Measurements from ENCODE around the gene PHLPP1.
"Not testable (repeated sequence)": the region's sequence is repeated elsewhere in the genome, so short reads cannot be mapped to it uniquely, and the experiment has no call there.

The PHLPP1 gene

DNA sequence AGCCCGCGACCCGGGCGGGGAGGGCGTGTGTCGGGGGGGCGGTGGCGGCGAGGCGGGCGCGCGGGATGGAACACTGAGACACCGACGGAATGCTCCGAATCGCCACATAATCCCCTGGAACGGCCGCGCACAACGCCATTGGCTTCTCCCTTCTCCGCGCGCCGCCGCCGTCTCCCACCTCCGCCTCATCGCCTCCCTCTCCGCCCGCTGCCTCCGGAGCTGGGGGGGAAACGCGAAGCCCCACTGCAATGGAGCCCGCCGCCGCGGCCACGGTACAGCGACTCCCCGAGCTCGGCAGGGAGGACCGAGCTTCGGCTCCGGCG, at the start of gene PHLPP1:
Gene PHLPP1, plus strand, starts transcription at position 106 of the 323 bp plus-strand sequence. Its CDS starts 143 bp downstream, at position 249.
- DNase-seq = no peak

DNA sequence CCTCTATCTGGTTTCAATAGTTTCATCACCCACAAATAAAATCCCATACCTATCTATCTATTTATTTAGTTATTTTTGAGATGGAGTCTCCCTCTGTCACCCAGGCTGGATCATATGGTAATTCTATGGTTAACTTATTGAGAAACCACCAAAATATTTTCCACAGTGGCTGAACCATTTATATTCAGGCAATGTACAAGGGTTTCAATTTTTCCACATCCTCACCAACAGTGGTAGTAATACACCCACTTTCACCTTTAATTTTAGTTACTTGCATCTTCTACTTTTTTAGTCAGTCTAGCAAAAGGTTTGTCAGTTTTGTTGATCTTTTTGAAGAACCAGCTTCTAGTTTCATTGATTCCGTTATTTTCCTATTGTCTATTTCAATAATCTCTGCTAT, 46.1 kb upstream of the PHLPP1 start:
- no peak for DNase-seq

DNA sequence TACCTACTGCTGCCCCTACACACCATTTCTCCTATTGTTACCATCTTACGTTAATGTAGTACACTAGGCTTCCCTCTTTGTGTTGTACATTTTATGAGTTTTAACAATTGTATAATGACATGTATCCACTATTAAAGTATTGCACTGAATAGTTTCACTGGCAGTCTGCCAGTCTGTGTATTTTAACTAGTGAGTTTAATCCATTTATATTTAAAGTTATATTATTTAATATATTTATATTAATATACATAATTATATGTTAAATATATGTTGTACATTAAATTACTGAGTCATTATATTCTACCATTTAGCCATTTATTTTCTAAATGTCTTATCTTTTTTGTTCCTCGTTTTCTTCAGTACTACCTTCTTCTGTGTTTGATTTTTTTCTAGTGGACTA, 44.8 kb upstream of the PHLPP1 start:
- DNase-seq = no peak

DNA sequence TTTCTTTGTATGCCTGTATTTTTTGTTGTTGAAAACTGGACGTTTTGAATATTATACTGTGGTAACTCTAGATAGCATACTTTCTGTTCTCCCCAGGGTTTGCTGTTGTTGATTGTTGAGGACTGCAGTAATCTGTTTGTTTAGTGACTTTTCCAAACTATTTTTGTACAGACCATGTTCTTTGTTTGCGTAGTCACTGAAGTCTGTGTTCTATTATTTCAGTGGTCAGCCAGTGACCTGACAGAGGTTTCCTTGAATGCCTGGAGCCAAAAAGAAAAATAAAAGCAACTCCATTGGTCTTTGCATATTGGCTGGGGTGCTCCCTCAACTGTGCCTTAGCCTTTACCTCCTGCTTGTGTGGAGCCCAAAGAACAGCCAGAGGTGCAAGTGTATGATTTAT, 42.7 kb upstream of the PHLPP1 start:
- DNase-seq = no peak

DNA sequence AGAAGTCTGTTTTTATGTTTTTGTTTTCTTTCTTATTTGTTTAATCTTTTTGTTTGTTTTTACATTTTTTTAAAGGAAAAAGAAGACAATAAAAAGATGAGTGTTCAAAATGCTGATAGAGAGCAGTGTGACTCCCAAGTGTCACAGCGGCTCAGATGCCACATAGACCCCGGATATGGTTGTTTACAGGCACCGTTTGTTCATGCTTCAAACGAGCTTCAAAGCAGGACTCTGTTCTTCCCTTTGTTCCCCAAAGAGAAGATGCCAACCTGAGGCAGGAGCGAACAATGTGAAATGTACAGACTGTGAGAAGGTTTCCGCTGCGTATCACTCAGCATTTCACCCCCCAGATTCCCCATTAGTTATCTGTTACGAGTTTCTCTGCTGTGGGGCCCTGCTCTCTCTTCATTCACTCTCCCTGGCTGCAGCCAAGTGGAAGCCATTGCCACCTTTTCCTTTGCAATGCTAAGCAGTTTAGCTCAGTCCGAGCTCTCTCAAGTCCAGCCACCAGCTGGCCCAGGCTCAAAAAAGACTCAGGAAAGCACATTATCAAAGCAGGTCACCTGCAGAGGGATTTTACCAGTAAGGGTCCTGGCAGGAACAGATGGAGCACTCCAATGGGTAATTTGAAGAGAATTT, 36.4 kb upstream of the PHLPP1 start:
- DNase-seq = no peak

DNA sequence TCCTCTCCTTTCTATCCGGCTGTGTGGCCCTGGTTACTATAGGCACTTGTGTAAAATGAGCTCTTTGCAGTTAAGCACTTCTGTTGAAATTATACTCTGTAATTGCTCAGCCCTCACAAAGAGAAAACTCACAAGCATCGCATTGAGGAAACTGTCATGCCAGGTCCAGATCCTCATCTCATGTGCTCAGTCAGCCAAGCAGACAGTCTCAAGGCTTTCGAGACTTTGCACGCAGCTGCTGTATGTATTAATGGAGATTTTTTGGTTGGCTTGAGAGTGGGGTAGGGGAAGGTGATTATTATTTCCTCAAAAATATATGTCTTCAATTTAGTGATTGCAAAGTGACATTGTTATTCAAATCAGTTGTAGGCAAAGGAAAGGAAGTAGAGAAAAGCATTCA, 33.0 kb upstream of the PHLPP1 start:
- no peak for DNase-seq

DNA sequence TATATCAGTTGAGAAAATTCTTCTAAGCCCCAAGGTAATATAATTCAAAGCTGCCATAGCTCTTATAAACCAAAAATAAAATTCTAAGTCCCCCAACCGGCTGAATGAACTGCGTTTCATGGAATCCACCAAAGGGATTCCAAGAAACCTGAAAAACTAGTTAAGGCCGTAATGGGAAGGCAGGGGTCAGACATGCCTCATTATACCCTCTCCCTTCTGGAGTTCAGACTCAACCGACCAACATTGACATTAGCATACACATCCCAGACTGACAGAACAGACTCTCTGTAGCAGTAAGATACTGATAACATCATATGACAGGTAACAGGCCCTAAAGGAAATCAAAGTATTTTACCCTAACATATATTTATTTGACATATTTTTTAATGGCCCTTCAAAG, 31.4 kb upstream of the PHLPP1 start:
- DNase-seq = no peak

DNA sequence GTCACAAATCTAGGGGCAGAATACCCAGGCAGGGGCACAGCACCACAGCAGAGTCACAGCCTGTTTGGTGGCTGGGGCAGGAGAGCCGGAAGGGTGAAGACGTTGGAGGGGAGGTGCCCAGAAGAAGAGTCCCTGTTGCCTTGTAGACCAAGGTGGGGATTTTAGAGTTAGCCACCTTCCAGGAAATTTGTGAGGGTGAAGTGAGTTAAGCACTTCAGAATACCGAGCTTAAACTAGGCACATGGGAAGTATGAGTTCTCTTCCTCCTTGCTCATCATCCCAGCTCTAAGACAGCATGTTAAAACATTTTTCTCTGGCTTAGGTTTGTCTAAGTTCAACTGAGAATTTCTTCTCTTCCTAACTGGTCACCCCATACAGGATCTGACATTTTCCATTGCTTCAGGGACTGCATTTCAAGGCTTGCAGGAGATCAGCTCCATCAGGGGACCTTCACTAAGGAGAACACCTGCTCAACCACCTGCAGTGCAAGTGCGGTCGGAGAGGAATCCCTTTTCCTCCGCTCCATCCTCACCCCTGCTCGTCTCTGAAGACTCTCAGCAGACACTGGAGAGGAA, 26.5 kb upstream of the PHLPP1 start:
- no peak for DNase-seq

DNA sequence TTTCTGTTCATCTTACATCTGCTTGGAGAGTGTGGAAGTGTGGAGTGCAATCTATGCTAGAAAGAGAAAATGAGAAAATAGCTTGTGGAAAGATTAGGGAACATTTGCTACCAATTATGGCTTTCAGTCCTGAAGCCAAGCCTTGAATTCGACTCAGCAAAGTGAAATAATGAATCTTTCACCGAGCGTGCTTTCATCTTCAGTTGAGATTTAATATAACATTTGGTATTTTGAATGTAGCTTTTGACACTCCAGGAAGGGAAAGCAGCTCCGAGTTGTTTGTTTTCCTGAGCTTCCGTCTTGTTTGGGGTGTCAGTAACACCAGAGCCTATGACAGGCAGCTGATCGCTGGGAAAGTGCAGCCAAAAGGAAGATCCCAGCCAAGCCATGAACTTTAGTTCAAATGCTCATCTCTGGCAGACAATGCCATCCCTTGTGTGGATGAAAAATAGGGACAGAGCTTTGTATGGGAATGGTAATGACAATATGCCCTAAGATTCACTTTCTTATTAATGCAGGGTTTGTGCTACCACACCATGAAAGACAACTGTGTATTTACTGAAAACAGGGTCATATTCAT, 25.0 kb upstream of the PHLPP1 start:
- DNase-seq = no peak

DNA sequence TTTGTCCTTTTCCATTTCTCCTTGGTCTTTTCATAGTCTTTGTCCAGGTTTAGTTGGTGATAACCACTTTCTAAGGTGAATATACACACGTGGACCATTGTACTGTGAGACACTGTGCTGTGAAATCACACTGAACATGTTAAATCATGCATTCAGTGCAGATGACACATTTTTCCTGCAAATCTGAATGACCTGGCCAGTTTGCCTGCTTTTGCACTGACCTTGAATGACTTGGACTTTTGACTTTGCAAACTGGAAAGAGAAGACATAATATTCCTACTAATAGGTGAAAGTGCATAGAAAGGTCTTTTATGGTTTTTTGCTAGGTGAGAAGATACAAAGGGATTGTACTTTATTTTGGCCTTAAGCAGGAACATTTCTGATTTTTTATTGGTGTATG, 21.7 kb upstream of the PHLPP1 start:
- no peak for DNase-seq

DNA sequence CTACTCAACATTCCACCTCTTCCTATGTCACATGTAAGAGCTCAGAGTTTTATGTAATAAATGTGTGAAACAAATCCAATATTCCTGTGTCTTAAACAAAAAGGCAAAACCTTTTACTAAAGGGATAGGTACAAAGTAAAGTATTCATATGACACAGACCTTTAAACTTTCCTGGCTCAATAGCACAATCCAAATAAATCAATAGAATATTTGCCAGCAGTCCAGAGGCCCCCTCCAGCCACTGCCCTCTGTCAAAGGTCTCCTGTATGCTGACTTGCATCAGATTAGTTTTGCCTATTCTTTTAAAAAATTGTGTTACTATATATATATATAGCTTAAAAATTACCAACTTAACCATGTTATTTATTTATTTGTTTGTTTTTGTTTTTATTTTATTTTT, 17.7 kb upstream of the PHLPP1 start:
- DNase-seq = no peak

DNA sequence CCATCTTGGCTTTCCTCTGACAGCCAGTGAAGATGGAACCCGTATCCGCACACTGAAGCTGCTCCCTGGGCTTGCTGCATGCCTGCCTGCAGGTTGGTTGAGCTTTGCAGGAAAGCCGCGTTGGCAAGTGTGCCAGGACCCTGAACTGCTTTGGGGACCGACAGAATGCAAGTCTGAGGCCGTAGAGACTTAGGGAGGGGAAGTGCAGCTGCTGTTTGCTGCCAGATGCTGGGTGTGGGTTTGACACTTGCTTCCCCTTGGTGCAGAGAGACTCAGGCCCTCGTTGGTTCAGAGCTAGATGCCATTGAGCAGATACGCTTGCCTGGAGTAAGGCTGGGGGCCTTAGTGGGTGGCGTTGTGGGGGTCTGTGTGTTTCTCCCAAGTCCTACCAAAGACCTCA, 13.1 kb upstream of the PHLPP1 start:
- DNase-seq = no peak

DNA sequence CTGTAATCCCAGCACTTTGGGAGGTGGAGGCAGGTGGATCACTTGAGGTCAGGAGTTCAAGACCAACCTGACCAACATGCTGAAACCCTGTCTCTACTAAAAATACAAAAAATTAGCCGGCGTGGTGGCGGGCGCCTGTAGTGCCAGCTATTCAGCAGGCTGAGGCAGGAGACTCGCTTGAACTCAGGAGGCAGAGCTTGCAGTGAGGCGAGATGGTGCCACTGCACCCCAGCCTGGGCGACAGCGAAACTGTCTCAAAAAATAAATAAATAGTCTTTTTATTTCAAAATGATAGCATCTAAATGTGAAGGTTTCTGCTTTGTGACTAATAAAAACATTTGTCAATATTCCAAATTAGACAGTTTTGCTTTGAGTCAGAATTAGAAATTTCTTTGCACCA, 8.5 kb upstream of the PHLPP1 start:
- not testable (repeated sequence) for DNase-seq

DNA sequence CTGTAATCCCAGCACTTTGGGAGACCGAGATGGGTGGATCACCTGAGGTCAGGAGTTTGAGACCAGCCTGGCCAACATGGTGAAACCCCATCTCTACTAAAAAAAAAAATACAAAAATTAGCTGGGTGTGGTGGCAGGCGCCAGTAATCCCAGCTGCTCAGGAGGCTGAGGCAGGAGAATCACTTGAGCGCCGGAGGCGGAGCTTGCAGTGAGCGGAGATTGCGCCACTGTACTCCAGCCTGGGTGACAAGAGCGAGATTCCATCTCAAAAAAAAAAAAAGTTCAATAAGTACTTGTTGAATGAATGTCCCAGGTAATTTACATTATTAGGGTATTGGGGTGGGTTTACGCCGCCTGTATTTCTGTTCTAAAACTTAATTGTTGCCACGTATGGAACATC, 5.4 kb upstream of the PHLPP1 start:
- DNase-seq = not testable (repeated sequence)

DNA sequence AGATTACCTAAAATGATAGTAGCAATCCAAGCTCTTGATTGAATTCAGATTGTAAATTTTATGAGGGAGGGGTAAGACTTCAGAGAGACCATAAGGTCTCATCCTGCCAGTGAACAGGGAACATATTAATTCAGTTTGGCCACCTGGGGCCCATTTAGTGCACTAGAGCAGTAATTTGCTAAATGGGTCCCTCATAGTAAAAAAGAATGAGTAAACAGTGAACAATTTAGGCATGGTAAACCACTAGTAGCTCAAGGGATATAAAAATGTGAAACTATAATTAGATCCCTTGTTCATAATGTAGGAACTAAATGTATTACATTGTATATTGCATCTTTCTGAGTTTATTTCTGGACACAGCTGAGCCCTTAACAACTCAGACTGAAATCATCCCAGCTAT, 4.9 kb upstream of the PHLPP1 start:
- DNase-seq = no peak

DNA sequence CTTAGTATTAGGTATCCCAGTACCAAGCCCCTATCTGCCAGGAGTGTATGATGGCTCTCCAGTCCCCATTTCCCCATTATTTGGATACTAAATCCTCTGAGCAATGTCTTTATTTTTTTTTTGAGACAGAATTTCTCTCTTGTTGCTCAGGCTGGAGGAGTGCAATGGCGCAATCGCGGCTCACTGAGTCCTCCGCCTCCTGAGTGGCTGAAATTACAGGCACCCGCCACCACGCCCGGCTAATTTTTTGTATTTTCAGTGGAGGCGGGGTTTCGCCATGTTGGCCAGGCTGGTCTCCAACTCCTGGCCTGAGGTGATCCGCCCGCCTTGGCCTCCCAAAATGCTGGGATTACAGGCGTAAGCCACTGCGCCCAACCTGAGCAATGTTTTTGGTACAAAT, 3.6 kb upstream of the PHLPP1 start:
- DNase-seq = no peak

DNA sequence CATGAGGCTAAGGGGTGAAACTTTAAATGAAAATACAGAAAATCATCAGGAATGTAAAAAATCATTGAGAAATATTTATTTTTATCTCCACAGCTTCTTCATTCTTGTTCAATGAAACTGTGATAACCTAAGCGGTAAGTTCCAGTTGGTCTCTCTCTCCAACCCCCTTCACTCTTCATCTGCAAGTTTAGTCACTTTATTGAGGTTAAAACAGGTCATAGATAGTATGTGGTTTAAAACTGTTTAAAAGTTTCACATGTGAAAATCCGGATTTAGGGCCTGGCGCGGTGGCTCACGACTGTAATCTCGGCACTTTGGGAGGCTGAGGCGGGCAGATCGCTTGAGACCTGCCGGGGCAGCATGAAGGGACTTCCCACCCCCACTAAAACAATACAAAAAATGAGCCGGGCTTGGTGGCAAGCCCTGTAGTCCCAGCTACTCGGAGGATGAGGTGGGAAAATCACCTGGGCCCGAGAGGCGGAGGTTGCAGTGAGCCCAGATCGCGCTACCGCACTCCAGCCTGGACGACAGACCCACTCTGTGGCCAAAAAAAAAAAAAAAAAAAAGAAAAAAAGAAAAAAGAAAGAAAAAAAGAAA, 1.6 kb upstream of the PHLPP1 start:
- DNase-seq = no peak

DNA sequence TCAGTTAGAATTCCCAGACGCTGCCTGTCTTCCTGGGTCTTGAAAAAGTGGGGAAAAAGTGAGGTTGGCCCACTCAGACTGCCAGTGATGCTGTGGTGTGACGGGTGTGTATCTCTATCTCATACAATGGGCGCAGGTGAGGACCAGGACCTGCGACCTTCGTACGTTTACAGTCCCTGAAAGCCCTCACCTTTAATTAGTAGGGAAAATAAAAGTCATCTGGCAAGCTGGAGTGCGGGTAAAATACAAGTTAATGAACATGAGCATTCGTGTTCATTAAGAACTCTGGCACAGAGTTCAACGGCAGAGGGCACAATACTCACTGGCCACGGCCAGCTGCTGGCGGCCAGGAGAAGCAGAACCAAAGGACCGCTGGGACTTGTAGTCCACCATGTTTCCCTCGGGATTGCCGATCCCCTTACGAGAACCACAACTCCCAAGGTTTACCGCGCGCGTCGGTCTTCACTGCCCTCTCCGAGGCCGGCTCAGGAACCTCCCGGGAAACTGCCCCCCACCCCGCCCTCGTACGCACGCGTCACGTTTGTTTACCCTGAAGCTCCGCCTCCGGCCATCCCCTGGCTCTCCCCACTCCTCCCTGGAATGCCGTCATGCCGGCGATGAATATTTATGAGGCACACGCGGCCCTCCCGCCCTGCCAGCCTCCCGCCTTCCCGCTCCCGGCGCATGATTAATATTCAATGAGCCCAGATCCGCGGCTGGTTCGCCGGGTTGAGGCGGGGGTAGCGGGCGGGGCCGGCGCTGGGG, 488 bp upstream of the PHLPP1 start:
- peak; percentile 98 for DNase-seq

DNA sequence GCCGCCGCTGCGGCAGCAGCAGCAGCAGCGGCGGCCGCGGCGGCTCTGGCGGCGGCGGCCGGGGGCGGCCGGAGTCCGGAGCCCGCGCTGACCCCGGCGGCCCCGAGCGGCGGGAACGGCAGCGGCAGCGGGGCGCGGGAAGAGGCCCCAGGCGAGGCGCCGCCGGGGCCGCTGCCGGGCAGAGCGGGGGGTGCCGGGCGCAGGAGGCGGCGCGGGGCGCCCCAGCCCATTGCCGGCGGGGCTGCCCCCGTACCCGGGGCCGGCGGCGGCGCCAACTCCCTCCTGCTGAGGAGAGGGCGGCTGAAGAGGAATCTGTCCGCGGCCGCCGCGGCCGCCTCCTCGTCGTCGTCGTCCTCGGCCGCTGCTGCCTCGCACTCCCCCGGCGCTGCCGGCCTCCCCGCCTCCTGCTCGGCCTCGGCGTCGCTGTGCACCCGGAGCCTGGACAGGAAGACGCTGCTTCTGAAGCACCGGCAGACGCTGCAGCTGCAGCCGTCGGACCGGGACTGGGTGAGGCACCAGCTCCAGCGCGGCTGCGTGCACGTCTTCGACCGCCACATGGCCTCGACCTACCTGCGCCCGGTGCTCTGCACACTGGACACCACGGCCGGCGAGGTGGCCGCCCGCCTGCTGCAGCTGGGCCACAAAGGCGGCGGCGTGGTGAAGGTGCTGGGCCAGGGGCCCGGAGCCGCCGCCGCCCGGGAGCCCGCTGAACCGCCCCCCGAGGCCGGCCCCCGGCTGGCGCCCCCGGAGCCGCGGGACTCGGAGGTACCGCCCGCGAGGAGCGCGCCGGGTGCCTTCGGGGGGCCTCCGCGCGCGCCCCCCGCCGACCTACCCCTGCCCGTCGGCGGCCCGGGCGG, 646 bp downstream of the PHLPP1 start:
- peak; percentile 19 to 34 for DNase-seq

DNA sequence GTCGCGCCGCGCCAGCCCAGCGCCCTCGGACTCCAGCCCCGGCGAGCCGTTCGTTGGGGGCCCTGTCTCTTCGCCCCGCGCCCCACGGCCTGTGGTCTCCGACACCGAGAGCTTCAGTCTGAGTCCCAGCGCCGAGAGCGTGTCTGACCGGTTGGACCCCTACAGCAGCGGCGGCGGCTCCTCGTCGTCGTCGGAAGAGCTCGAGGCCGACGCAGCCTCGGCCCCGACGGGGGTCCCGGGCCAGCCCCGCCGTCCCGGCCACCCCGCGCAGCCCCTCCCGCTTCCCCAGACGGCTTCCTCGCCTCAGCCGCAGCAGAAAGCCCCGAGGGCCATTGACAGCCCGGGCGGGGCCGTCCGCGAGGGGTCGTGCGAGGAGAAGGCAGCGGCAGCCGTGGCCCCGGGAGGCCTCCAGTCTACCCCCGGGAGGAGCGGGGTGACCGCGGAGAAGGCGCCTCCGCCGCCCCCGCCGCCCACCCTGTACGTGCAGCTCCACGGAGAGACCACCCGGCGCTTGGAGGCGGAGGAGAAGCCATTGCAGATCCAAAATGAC, 1.4 kb downstream of the PHLPP1 start:
- DNase-seq = peak in 1 of 2 experiments; percentile 12

DNA sequence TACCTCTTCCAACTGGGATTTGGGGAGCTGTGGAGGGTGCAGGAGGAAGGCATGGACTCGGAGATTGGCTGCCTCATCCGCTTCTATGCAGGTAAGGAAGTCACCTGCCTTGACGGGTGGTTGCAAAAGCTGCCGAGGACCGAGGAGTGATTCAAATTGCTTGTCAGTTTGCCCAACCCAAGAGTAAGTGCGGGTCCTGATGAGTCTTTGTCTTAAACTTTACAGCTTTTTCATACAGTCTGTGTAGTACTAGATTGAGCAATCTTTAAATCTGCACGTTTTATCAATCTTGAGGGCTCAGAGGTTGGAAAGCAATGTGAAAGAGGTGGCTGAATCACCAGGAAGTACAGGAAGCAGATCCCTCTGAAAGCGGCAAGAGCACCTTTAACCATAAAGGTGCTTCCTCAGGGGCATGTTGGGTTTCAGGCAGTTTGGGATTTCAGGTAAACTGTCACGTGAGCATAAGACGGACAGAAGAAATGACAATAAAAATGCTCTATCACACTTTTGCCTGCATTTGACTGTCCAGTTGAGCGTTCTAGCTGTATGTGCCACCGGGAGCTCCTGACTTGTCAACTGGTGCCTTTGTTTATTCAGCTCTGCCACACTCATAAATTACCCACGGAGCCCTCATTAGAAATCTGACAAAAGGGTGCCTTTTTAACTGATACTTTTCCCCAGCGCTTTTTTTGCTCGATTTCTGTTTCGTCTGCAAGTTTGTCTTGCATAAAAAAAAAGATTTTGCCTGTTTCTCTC, 2.0 kb downstream of the PHLPP1 start:
- peak; percentile 28 to 35 for DNase-seq
